Measurements from ENCODE around the gene ANGPTL5.

DNA sequence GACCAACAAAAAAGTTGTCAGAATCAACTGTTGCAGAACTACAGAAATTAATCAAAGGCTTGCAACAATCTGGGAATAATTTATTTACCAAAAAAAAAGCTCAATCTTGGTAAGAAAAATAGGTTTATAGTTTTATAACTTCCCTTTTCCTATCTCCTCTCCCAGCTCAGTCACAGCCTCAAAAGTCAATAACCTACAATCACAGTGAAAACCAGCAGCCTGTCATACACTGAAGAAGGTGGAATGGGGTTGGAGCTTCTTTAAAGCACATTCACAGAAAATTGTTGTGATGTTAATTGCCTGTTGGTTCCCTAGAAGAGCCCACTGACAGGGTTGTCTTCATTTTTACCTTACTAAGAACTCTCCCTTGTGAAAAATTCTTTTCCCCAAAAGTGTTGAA lies 52.2 kb downstream of the ANGPTL5 start:
- TF ChIP-seq EZH2 (IDR thresholded peaks at IDR 0.05; ENCODE audit: borderline replicate concordance, low read length) = no peak
- TF ChIP-seq, protein P1, sequence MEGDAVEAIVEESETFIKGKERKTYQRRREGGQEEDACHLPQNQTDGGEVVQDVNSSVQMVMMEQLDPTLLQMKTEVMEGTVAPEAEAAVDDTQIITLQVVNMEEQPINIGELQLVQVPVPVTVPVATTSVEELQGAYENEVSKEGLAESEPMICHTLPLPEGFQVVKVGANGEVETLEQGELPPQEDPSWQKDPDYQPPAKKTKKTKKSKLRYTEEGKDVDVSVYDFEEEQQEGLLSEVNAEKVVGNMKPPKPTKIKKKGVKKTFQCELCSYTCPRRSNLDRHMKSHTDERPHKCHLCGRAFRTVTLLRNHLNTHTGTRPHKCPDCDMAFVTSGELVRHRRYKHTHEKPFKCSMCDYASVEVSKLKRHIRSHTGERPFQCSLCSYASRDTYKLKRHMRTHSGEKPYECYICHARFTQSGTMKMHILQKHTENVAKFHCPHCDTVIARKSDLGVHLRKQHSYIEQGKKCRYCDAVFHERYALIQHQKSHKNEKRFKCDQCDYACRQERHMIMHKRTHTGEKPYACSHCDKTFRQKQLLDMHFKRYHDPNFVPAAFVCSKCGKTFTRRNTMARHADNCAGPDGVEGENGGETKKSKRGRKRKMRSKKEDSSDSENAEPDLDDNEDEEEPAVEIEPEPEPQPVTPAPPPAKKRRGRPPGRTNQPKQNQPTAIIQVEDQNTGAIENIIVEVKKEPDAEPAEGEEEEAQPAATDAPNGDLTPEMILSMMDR (IDR thresholded peaks at IDR 0.05; ENCODE audit: low read length) = no peak
